ENCODE data around the gene CHRNE. TPM values are rescaled to one million over a fixed set of nuclear protein-coding genes. Genes with fewer than 3 reads are reported as not detected.

CHRNE gene
- total RNA-seq, 1 donor from 2014 or later, result 0.27 TPM

DNA sequence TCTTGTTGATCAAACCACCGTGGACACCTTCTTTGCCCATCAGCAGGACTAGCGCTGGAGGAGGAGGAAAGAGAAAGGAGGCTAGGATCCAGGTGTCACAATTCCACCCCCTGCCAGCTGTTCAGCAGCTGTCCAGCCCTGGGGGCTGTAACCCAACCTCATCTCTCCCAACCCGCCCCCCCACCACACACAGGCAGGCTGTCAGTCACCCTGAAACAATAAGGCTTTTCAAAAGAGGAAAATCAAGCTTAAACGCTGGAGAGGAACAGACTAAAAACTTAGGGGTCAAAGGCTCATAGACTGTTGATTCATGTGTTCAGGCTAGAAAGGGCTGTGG, 43.0 kb upstream of the CHRNE start:
- no peak for DNase-seq (ENCODE audit: extremely low spot score, unreplicated experiment)
- Mint-ChIP-seq H3K9me3 (no peaks in the 10 kb centered on the region), H3K4me1 (ENCODE audit: unreplicated experiment) (peaks cover 44% of the 10 kb centered on the region), H3K36me3 (peaks cover 17% of the 10 kb centered on the region), H3K27me3 (no peaks in the 10 kb centered on the region), H3K4me3 (peak overlapping the region; percentile 96), H3K27ac (peak overlapping the region; percentile 97)
- TF ChIP-seq CTCF (conservative IDR thresholded peaks at IDR 0.05), result no peak

DNA sequence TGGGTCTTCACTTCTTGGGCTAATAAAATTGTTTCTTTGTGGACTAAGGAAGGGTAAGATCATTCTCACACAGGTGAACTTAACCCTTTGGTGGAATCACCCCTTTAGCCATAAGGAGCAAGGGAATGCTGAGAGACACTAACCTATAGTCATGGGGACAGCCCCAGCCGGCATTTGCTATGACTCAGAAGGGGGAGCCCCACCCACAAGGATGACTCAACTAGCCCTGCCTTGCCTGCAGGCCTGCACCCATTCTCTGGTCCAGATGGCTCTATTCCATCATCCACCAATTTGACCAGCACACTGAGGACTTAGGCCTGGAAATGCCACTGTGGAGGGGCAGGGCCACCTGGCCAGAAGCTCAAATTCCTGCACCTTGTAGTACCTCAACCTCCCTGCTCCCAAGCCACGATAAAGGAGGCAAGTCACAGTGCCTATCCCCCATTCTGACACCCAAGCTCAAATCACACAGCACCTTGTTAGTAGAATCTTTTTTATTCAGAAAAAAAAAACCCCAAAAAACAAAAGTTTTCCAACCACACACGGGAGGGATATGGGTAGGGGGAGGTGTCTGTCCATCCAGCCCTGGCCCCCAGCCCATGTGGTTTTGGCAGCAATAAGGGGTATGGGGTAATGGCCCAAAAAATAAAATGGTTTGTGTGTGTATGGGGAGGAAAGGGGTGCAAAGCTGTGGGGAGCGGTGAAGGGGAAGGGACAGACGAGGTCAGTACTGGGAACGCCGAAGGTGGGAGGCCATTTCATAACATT, 42.5 kb upstream of the CHRNE start:
- Mint-ChIP-seq H3K36me3 (peaks cover 17% of the 10 kb centered on the region), H3K4me3 (peak overlapping the region; percentile 85), H3K4me1 (ENCODE audit: unreplicated experiment) (peaks cover 39% of the 10 kb centered on the region), H3K9me3 (no peaks in the 10 kb centered on the region), H3K27me3 (no peaks in the 10 kb centered on the region), H3K27ac (peak overlapping the region; percentile 97)
- TF ChIP-seq CTCF (conservative IDR thresholded peaks at IDR 0.05), result no peak
- DNase-seq (ENCODE audit: extremely low spot score, unreplicated experiment), result no peak

- peaks cover 43% of the 10 kb centered on the region for H3K4me1 Mint-ChIP-seq (ENCODE audit: unreplicated experiment)
These were observed 41.8 kb upstream of the CHRNE start for GRCh38 chr17:4944554-4945175.

GRCh38 chr17:4944163-4944553, 41.3 kb upstream of the CHRNE start:
- H3K36me3 Mint-ChIP-seq, result peaks cover 17% of the 10 kb centered on the region
- TF ChIP-seq CTCF (conservative IDR thresholded peaks at IDR 0.05), result no peak
- no peaks in the 10 kb centered on the region for H3K27me3 Mint-ChIP-seq
- peaks cover 44% of the 10 kb centered on the region for H3K4me1 Mint-ChIP-seq (ENCODE audit: unreplicated experiment)
- no peak for DNase-seq (ENCODE audit: extremely low spot score, unreplicated experiment)
- H3K9me3 Mint-ChIP-seq, result no peaks in the 10 kb centered on the region
- peak overlapping the region; percentile 97 for H3K27ac Mint-ChIP-seq
- H3K4me3 Mint-ChIP-seq, result peak overlapping the region; percentile 71

More at GRCh38 chr17:4944554-4945175, 41.8 kb upstream of the CHRNE start:
- Mint-ChIP-seq H3K4me3 (peak overlapping the region; percentile 85), H3K27me3 (no peaks in the 10 kb centered on the region), H3K9me3 (no peaks in the 10 kb centered on the region), H3K36me3 (peaks cover 17% of the 10 kb centered on the region), H3K27ac (peak overlapping the region; percentile 97)
- TF ChIP-seq CTCF (conservative IDR thresholded peaks at IDR 0.05), result no peak
- no peak for DNase-seq (ENCODE audit: extremely low spot score, unreplicated experiment)

DNA sequence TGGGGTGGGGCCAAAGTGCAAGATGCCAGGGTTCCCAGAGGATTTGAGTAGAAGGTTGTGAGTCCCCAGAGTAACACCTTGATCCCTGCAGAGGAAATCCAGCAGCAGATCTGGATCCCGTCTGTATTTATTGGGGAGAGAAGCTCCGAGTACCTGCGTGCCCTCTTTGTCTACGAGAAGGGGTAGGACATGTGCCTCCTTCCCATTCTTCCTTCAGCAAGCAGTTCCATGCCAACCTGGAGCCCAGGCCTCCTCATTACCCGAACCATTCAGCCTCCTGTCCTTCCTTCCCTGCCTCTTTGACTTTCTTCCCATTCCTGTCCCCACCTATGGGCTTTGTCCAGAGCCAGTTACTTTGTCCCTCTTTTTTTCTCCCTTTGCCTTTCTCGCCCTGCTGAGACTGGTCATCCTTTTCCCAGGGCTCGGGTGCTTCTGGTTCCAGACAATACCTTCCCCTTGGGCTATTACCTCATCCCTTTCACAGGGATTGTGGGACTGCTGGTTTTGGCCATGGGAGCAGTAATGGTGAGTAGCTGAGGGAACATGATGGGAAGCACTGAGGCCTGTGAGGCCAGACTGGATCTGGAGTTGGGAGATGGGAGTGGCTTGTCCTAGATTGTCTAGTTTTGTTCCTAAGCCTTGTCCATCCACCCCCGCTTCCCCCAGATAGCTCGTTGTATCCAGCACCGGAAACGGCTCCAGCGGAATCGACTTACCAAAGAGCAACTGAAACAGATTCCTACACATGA, 40.0 kb upstream of the CHRNE start:
- H3K27ac Mint-ChIP-seq, result peak overlapping the region; percentile 67
- DNase-seq (ENCODE audit: extremely low spot score, unreplicated experiment), result no peak
- peaks cover 47% of the 10 kb centered on the region for H3K4me1 Mint-ChIP-seq (ENCODE audit: unreplicated experiment)
- peaks cover 17% of the 10 kb centered on the region for H3K36me3 Mint-ChIP-seq
- TF ChIP-seq CTCF (conservative IDR thresholded peaks at IDR 0.05), result no peak
- H3K4me3 Mint-ChIP-seq, result peak overlapping the region; percentile 98
- H3K27me3 Mint-ChIP-seq, result no peaks in the 10 kb centered on the region
- no peaks in the 10 kb centered on the region for H3K9me3 Mint-ChIP-seq
